CD4-positive, alpha-beta T cell (primary cell): ENCODE measurements around the gene MAT2A. TPM values are rescaled to one million over a fixed set of nuclear protein-coding genes. Genes with fewer than 3 reads are reported as not detected.

Source experiments
- ATAC-seq: fragments of 200-7000 bp; cut with Tn5 transposase; one replicate; pipeline ENCODE4 v1.10.0; 2022; ENCODE audit warnings: mild to moderate bottlenecking; ENCODE audit not compliant: poor library complexity
- CTCF ChIA-PET: fragments of 350-600 bp; sonication (Branson Sonifier 250); formaldehyde crosslinking; loops from one replicate; lab custom pipeline; 2021; ENCODE audit warnings: antibody characterized with exemption, inconsistent platforms; lab: Charles Lee
- POLR2A ChIA-PET: fragments of 350-600 bp; sonication (Branson Sonifier 250); formaldehyde crosslinking; loops from one replicate; lab custom pipeline; 2021; ENCODE audit warnings: antibody characterized with exemption, inconsistent platforms; lab: Charles Lee
- DNase-seq, 14 experiments: peaks; one replicate each; pipeline ENCODE4 v3.0.0-alpha.2; 2013 to 2020; ENCODE audit warnings: mixed read lengths in 2 of 14
- H3K27ac ChIP-seq, 2 donors: one replicate each; pipeline versions ENCODE4 v1.5.1 to v1.7.0; 2013; ENCODE audit warnings: low read length in 2 of 2, low read depth in 1 of 2, mild to moderate bottlenecking in 1 of 2
- H3K27me3 ChIP-seq, 2 experiments: 1 replicate in 1 of 2; 2 replicates in 1 of 2; pipeline versions ENCODE4 v1.6.1 to v1.7.0; 2013; ENCODE audit warnings: low read length in 2 of 2, control low read depth in 1 of 2, mild to moderate bottlenecking in 1 of 2, moderate library complexity in 1 of 2; ENCODE audit not compliant: insufficient read depth in 2 of 2, control insufficient read depth in 1 of 2
- H3K36me3 ChIP-seq: one replicate; pipeline ENCODE4 v1.6.1; 2013; ENCODE audit warnings: low read length, control low read depth; ENCODE audit not compliant: insufficient read depth
- H3K4me1 ChIP-seq: one replicate; pipeline ENCODE4 v1.6.1; 2013; ENCODE audit warnings: low read length, control low read depth; ENCODE audit not compliant: insufficient read depth
- H3K4me3 ChIP-seq: one replicate; pipeline ENCODE4 v1.5.1; 2013; ENCODE audit warnings: mild to moderate bottlenecking, low read length, moderate library complexity
- H3K9me3 ChIP-seq, 2 experiments: 1 replicate in 1 of 2; 2 replicates in 1 of 2; pipeline versions ENCODE4 v1.6.1 to v1.7.0; 2013; ENCODE audit warnings: low read length in 2 of 2, mild to moderate bottlenecking in 2 of 2, control low read depth in 1 of 2, moderate library complexity in 1 of 2; ENCODE audit not compliant: control insufficient read depth in 1 of 2, insufficient read depth in 1 of 2
- H3K27ac Mint-ChIP-seq: one replicate; pipeline ENCODE4 v1.8.0; 2020; ENCODE audit warnings: mixed read lengths
- H3K27me3 Mint-ChIP-seq: one replicate; pipeline ENCODE4 v1.8.0; 2021; ENCODE audit warnings: mixed read lengths
- H3K36me3 Mint-ChIP-seq: one replicate; pipeline ENCODE4 v1.8.0; 2021; ENCODE audit warnings: low read depth, mixed read lengths
- H3K4me1 Mint-ChIP-seq: one replicate; pipeline ENCODE4 v1.8.0; 2021; ENCODE audit warnings: low read depth, mixed read lengths
- H3K4me3 Mint-ChIP-seq: one replicate; pipeline ENCODE4 v1.8.0; 2020; ENCODE audit warnings: mild to moderate bottlenecking, mixed read lengths
- H3K9me3 Mint-ChIP-seq: one replicate; pipeline ENCODE4 v1.8.0; 2020; ENCODE audit warnings: mixed read lengths
- CTCF ChIP-seq: fragments of 200-600 bp; IDR thresholded peaks from one replicate; pipeline ENCODE4 v1.8.0; 2022; ENCODE audit warnings: antibody characterized with exemption, mild to moderate bottlenecking
- intact Hi-C, 2 experiments: fragments of 100-400 bp; cut with DNase I in 1 of 2; cut with micrococcal nuclease in 1 of 2; formaldehyde crosslinking; loops; one replicate each; pipeline versions ENCODE4 v1.15.1 to v1.9.0; 2023 to 2025; cut with DNase I, micrococcal nuclease
- polyA plus RNA-seq, 2 donors: library from polyadenylated mRNA; unstranded; fragments of 120-200 nt; gene quantifications; one replicate each; pipeline ENCODE4 v1.2.1, GENCODE V29; 2013
- total RNA-seq, 174 experiments: library from RNA in 2 of 174; stranded (reverse) in 2 of 174; gene quantifications; one replicate each; pipeline ENCODE4 v1.2.3 and lab custom pipeline; 2021 to 2026

MAT2A gene
- total RNA-seq (100 to 1,000 TPM; 121 to 122 TPM), total RNA-seq (lab: John Stamatoyannopoulos, UW) (77.4 to 2,474 (median 197) reads per million in 172 experiments)
- 115 TPM for polyA plus RNA-seq (2013, experiment 1 of 2)
- polyA plus RNA-seq (2013, experiment 2 of 2) = 103 TPM

GRCh38 chr2:85538507-85539360 lies at the start of gene MAT2A:
MAT2A (plus strand) TSS chr2:85539168; CDS start chr2:85539288, 120 bp downstream.
- Mint-ChIP-seq H3K27ac (peak within 1 kb of the TSS; percentile 92), H3K27me3 (no peaks in the 10 kb centered on the region), H3K9me3 (no peaks in the 10 kb centered on the region), H3K36me3 (peaks cover 43% of the 10 kb centered on the region), H3K4me1 (peaks cover 52% of the 10 kb centered on the region), H3K4me3 (peak within 1 kb of the TSS; percentile 94)
- Histone ChIP-seq H3K36me3 (peaks cover 26% of the 10 kb centered on the region), H3K9me3 (no peaks in the 10 kb centered on the region), H3K27me3 (no peaks in the 10 kb centered on the region), H3K4me3 (peak within 1 kb of the TSS; percentile 97), H3K27ac (peak within 1 kb of the TSS; percentile 80 to 84), H3K4me1 (peaks cover 29% of the 10 kb centered on the region)
- intact Hi-C loops = loop anchor here (1.0 to 5.0 kb wide), 6 partner anchors 74 to 569 kb away; partner anchors contain the start of genes C2orf68 (in 1 of the 2), ELMOD3 (in 1 of the 2), POLR1A (in 1 of the 2) and PTCD3 (in 1 of the 2)
- POLR2A ChIA-PET = interaction anchor here (0.5 to 5.8 kb wide), 39 partner anchors 9 to 902 kb away, joined by 3 to 63 read pairs (median 6); partner anchors contain the start of genes C2orf68, ELMOD3, GGCX and KDM3A
- CTCF ChIA-PET = interaction anchor here (0.5 to 6.0 kb wide), 7 partner anchors 12 to 989 kb away, joined by 3 to 42 read pairs (median 3); partner anchors contain the start of gene C2orf68
- peak; percentile 71 for ATAC-seq
- peak; percentile 47 for TF ChIP-seq CTCF
- DNase-seq = peak; percentile 65 to 92 (median 86)

DNA sequence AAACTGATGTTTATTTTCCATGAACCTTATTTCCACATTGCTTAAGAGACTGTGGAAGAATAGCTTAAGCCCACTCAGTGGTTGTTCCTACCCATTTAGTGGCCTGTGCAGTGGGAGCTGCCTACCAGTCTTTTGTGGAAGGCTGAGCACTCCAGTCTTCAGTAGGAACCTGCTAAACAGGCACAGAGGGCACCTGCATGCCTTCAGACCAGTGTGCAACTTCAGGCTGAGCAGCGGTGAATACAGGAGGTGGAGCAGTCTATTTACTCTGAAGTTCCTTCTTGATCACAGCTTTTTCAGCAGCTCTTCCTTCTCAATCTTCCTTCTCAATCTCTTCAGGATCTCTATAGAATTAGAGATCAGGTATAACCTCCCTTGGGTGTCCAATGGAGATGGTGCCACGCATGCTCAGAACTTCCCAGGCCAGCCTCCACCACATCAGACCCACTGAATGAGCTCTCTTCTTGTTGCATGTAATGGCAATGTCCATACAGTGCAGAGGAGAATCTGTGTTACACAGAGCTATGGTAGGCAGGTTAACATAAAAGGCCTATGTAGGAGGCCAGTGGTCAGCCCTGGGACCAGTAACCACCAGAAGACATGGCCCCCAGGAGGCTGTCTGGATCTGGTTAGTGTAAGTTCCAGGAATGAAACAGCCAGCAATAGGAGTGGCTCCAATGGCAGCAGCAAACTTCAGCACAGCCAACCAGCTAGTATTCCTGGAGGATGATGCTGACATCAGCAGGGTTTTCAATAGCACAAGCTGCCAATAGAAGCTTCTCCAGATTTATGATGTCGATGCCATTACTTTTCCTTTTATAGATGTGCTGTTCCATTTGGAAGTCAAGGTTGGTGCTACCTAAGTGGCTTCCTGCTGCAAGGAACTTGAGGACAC lies 47.9 kb upstream of the MAT2A start:
- no peaks in the 10 kb centered on the region for H3K4me1 Mint-ChIP-seq
- H3K27ac ChIP-seq = no peak overlapping the region
- TF ChIP-seq CTCF = no peak
- no peaks in the 10 kb centered on the region for H3K27me3 Mint-ChIP-seq
- peaks cover 0 to 3% of the 10 kb centered on the region in 2 experiments for H3K27me3 ChIP-seq
- intact Hi-C loops = no loop called here
- H3K4me3 Mint-ChIP-seq = no peak overlapping the region
- DNase-seq (no peak), ATAC-seq (no peak)
- peaks cover 10% of the 10 kb centered on the region for H3K36me3 Mint-ChIP-seq
- no peak overlapping the region for H3K27ac Mint-ChIP-seq
- no peak overlapping the region for H3K4me3 ChIP-seq
- POLR2A ChIA-PET = no interaction called here
- H3K9me3 ChIP-seq = peaks cover 9 to 23% of the 10 kb centered on the region in 2 experiments
- H3K4me1 ChIP-seq = no peaks in the 10 kb centered on the region
- H3K9me3 Mint-ChIP-seq = no peaks in the 10 kb centered on the region
- CTCF ChIA-PET = no interaction called here
- H3K36me3 ChIP-seq = no peaks in the 10 kb centered on the region

GRCh38 chr2:85496436-85496835 lies 42.5 kb upstream of the MAT2A start:
- TF ChIP-seq CTCF = no peak
- H3K27me3 Mint-ChIP-seq = no peaks in the 10 kb centered on the region
- H3K27me3 ChIP-seq = peaks cover 0 to 3% of the 10 kb centered on the region in 2 experiments
- POLR2A ChIA-PET = interaction anchor here (0.6 kb wide), 1 partner anchor 126 kb away, joined by 3 read pairs; no protein-coding TSS in a partner anchor
- no peak overlapping the region for H3K27ac ChIP-seq
- no peaks in the 10 kb centered on the region for H3K36me3 Mint-ChIP-seq
- no peak for ATAC-seq
- intact Hi-C loops = no loop called here
- no peak for DNase-seq
- no peak overlapping the region for H3K4me3 Mint-ChIP-seq
- H3K4me1 ChIP-seq = no peaks in the 10 kb centered on the region
- CTCF ChIA-PET = no interaction called here
- H3K27ac Mint-ChIP-seq = no peak overlapping the region
- no peaks in the 10 kb centered on the region for H3K9me3 Mint-ChIP-seq
- no peaks in the 10 kb centered on the region for H3K36me3 ChIP-seq
- no peak overlapping the region for H3K4me3 ChIP-seq
- no peaks in the 10 kb centered on the region for H3K4me1 Mint-ChIP-seq
- no peaks in the 10 kb centered on the region for H3K9me3 ChIP-seq
